Stimulated activated CD4-positive, alpha-beta T cell treated with anti-CD3 and anti-CD28 coated beads, Interleukin-4, amount 100 ng/mL, for 1 hour (primary cell): Measurements from ENCODE around the gene ZNF611.
"Not testable (repeated sequence)": the region's sequence is repeated elsewhere in the genome, so short reads cannot be mapped to it uniquely, and the experiment has no call there.

Experiments used
- DNase-seq: peaks from one replicate; pipeline ENCODE4 v3.0.0-alpha.2; 2020

ZNF611 gene

GRCh38 chr19:52675239-52675638 lies 59.6 kb downstream of the ZNF611 start:
- not testable (repeated sequence) for DNase-seq

- DNase-seq = no peak
Observed at GRCh38 chr19:52673014-52673413, 61.8 kb downstream of the ZNF611 start.

GRCh38 chr19:52670046-52670445 lies 64.8 kb downstream of the ZNF611 start:
- no peak for DNase-seq

- DNase-seq = no peak
Observed at GRCh38 chr19:52669586-52669985, 65.3 kb downstream of the ZNF611 start.

- no peak for DNase-seq
Observed at GRCh38 chr19:52667972-52668371, 66.9 kb downstream of the ZNF611 start.

GRCh38 chr19:52666506-52666905 lies 68.3 kb downstream of the ZNF611 start:
- no peak for DNase-seq

- DNase-seq = no peak
Observed at GRCh38 chr19:52665529-52665928, 69.3 kb downstream of the ZNF611 start.

- no peak for DNase-seq
Observed at GRCh38 chr19:52665027-52665426, 69.8 kb downstream of the ZNF611 start.

- DNase-seq = no peak
Observed at GRCh38 chr19:52664461-52664860, 70.4 kb downstream of the ZNF611 start.

GRCh38 chr19:52662631-52663030 lies 72.2 kb downstream of the ZNF611 start:
- no peak for DNase-seq

- DNase-seq = no peak
Observed at GRCh38 chr19:52660981-52661380, 73.9 kb downstream of the ZNF611 start.

GRCh38 chr19:52659013-52659412 lies 75.8 kb downstream of the ZNF611 start:
- no peak for DNase-seq

GRCh38 chr19:52658595-52658994 lies 76.2 kb downstream of the ZNF611 start:
- DNase-seq = no peak

GRCh38 chr19:52653161-52653560 lies 81.7 kb downstream of the ZNF611 start:
- DNase-seq = no peak
